Fibroblast of skin of back (primary cell): ENCODE results near the gene PISD.

Experiments used
- DNase-seq: peaks from one replicate; pipeline ENCODE4 v3.0.0-alpha.2; 2013

The PISD gene

DNA sequence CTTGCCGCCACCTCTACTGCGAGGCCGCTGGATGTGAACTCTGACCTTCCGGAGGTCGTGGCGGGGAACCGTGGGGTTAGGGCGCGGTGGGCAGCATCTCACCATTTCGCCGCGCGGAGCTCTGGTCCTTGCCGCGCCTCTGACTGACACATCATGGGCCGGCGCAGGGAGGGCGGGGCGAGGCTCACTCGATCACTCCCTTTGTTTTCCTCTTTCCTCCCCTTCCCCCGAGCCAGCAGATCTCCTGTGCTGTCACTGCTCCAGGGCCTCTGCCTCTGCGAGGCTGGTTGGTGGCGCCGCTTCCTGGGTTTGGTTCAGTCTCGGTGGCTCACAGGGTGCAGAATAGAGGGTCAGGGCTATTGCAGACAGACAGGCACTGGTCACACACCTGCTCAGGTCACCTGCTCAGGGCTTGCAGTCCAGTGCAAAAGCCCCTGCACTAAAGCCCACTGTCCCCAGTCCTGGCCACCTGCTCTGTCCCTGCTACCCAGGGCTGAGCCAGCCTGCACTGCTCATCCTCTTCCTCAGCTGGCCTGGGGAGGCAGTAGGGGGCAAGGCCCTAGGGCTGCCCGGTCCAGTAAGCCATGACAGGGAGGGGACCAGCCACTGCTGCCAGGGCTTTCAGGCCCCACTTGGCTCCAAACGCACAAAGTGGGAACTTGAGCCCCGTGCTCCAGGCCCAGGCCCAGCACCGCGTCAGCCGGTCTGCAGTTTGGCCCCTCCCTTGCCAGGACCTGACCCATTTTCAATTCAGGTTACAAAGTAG, 36.2 kb downstream of the PISD start:
- peak; percentile 45 for DNase-seq

DNA sequence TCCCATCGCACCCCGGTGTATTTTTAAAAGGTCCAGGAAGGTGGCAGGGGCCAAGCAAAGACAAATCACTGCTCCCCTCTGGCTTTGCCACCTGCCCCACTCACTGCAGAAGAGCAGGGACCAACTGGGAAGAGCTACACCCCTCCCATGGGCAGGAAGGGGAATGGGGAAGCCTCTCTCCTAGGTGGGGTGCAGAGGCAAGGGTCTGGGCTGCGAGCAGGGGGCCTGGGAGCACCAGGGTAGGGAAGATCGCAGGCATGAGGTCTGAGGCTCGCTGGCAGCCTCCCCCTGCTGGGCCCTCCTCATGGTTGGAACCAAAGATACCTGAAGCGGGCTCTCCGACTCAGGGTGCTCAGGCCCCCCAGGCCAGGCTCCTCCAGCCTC, 36.8 kb downstream of the PISD start:
- DNase-seq: no peak

DNA sequence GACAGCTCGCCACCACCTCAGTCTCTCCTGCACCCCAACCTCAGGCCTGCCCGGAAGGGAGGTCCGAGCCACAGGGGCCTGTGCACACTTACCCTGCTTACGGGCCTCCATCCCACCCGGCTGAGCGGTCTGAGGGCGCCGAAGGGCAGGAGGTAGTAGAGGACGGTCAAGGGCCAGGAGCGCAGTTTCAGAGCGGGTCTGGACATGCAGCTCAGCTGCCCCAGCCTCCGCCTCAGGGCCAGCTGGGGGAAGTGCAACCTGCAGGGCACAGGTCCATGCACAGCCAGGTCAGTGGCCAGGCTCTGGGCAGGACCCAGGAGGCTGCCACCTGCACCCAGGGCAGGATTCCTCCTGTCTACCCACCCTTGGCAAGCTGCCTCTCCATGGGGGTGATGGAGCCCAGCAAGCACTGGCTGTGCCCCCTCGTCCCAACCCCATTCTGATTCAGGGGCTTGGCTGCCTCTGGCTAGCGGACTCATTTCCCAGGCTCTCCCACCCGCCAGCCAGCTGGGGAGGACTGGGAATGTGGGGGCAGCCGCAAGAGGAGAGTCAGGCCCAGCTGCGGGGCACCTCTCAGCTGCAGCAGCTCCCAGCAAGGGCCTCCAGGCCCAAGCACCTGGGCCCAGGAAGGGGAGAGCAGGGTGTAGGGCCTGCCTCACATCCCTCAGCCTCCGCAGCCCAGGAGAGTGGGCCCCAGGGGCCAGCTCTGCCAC, 38.3 kb downstream of the PISD start:
- no peak for DNase-seq

DNA sequence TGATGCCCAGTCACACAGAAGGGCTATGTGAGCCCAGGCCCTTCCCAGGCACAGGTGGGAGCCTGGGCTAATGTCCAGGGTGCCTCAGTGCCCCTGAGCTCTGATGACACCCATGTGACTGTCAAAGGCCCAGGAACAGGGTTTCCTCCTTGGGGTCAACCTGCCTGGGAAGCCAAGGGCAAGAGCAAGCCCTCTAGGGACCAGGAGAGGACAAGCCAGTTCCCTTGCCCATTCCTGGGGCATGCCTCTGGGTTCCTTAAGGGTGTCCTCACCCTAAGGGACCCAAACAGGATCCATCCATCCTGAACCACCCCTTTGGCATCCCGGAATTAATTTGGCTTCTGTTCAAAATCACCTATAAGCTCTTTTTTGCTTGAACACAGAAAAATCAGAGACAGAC, 39.0 kb downstream of the PISD start:
- DNase-seq: no peak

DNA sequence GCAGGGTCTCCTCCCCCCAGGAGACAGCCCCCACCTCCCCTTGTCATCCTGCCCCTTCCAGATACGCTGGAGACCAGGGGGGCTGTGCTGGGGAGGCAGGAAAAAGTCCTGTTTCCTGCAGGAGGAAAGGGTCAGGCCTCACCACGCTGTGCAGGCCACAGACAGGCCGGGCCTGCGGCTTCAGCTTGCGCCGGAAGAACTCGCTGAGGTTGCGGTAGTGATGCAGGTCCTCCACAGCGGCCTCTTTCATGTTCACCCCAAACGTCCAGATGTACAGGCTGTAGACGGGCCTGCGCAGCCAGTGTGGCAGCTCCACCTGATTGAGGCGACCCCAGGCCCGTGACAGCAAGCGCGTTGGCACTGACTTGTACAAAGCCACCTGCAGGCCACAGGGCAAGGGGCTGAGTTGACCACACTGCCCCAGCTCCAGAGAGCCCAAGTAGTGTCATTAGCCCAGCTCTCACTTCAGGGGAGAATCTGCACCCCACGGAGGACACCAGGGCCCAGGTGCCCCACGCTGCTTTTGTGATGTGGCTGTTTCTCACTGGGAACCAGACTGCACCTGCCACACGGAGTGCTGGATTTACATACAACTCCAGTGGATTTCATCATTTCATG, 40.4 kb downstream of the PISD start:
- no peak for DNase-seq

DNA sequence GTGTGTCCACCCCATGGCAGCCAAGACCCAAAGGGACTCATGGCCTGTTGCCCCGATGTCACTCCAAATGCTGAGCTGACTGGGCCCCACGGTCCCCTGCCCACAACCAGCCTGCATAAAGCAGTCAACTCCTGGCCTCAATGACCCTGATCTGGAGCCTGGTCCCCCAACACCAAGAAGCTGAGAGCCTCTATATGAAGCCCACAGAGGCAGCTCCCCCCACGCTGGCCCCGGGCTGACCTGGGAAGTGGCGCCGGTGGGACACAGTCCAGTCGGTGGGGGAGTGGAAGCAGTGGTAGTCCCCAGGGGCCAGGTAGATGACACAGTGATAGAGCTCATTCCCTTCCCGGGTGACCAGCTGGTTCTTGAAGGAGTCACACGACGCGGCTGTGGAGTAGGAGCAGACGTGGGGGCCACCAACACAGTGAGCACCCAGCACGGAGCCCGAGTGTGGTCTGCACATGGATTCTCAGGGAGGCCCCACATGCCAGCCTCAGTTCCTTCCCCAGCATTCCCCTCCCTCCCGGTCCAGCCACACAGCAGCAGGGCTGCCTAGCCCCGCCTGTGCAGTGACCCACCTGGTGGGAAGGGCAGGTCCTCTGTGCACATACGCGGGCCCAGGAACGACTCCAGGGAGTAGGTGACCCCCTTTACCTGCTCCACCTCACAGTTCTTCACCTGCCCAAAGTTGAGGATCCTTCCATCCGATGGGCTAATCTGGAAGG, 41.1 kb downstream of the PISD start:
- no peak for DNase-seq

DNA sequence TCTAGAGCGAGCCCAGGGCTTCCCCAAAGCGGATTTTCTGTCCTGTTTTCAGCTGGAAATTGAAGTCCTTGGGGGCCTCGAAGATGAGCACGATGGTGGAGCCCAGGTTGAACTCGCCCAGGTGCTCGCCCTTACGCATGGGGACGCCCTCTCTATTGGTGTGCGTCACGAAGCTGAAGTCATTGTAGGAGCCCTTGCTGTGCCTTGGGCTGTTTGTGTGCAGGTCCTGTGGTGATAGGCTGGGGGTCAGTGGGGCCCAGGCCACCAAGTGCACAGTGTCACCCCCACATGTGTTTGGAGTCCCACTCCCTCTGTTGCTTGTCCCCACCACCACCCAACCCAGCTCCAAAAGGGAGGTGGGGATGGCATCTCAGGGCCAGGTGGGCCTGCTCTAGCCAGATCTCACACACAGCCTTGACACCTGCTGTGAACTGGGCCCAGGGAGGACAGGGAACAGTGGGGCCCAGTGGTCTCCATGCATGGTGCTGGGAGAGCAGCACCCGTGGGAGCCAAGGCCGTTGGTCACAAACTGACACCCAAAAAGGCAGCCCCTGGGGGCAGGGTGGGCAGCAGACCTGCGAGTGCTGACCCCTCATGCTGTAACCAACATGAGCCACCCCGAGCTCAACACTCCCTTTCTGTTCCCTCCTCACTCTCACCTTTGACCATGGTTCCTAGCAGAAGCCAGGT, 42.3 kb downstream of the PISD start:
- DNase-seq: no peak

DNA sequence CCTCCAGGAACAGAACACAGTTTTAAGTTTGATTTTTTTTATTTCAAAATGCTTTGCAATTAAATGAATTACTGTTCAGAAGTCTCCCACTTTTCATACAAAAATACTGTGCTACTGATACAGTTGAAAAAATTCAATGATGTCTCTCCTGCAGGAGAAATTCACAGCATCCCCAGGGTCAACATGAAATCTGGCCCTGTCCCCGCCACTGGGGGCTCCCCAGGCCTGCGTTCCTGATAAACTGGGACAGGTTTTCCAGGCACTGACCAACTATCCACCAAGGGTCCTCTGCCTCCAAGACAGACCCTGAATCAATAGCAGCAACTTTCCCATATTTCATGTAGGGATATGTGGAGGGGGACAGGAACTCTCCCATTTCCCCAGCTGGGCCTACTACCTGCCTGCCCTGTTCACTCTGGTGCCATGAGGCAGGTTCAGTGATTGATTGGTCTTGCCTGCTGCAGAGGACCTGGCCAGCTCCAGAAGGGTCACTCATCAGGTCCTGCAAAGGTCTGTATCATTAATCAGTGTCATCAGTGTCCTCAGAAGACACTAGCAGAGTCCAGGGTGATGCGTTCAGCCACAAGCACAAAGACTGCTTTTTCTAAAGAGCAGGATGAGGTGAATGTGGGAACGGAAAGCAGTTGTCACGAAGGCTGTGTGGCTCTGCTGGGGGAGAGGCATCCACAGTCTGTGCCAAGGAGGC, 43.4 kb downstream of the PISD start:
- DNase-seq: no peak

DNA sequence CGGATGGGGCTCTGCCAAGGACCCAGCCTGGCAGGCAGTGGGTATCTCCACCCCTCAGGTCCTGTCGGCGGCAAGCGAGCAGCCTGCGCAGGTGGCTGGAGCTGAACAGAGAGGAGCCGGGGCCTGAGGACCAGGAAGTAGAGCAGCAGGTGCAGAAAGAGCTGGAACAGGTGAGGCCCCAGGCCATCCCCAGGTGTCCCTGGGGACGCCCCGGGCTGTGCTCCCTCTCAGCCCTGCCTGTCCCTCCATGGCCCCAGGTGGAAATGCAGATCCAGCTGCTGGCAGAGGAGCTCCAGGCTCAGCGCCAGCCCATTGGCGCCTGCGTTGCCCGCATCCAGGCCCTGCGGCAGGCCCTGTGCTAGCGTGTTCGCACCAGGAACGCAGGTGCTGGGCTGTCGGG, 44.0 kb downstream of the PISD start:
- no peak for DNase-seq

DNA sequence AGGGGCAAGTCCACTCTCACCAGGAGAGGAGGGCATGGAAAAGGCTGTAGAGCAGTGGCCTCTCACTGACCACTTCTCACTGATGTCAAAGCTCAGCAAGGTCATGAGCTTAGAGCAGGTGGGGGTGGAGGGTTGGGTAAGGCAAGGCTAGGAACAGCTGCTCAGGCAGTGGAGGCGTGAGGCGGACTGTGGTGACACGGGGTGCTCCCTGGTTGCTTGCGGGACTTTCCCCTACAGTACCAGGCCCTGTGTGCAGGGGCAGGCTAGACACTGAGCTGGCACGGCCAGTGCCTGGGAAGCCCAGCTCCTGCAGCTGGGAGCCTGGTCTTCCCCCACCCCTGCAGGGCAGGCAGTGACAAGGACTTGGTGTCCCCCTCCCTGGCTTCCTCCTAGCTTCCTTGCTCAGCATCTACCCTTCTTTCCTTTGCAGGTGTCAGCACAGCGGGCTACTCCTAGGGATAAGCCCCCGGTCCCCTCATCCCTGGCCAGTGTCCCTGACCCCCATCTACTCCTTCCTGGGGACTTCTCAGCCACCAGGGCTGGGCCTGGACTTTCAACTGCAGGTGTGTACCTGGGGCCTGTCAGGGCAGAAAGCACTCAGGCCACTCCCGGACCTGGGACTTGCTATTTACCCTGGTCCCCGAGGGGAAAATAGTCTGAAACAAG, 45.6 kb downstream of the PISD start:
- DNase-seq: no peak

DNA sequence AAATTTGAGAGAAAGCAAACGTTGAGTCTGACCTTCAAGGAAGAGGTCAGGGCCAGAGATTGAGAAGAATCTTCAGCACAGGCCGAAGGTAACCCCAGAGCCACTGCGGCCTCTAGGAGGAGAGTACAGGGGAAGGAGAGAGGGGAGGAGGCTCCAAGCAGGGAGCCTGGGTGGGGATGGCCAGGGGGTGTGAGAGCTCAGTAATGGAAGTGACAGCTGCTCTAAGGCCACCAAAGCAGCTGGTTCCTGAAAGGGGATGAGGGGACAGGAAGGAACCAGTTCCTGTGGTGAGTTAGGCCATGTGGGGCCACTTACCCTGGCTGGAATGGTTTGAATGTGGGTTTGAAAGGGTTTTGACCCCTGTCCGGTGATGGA, 46.1 kb downstream of the PISD start:
- no peak for DNase-seq

DNA sequence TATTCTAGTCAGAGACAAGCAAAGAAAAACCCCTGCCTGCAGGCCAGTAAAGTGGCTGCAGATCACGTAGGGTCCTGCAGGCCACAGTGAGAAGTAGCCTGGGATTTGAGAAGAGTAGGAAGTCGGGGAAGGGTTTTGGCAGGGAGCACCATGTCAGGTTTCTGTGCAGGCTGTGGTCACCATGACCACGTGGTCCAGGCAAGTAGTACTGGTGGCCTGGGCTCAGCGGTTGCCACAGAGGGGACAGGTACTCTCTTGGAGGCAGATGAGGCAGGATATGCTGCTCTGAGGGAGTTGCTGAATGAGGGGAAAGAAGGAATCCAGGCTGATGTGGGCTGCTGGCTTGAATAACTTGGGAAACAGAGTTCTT, 46.5 kb downstream of the PISD start:
- DNase-seq: no peak

DNA sequence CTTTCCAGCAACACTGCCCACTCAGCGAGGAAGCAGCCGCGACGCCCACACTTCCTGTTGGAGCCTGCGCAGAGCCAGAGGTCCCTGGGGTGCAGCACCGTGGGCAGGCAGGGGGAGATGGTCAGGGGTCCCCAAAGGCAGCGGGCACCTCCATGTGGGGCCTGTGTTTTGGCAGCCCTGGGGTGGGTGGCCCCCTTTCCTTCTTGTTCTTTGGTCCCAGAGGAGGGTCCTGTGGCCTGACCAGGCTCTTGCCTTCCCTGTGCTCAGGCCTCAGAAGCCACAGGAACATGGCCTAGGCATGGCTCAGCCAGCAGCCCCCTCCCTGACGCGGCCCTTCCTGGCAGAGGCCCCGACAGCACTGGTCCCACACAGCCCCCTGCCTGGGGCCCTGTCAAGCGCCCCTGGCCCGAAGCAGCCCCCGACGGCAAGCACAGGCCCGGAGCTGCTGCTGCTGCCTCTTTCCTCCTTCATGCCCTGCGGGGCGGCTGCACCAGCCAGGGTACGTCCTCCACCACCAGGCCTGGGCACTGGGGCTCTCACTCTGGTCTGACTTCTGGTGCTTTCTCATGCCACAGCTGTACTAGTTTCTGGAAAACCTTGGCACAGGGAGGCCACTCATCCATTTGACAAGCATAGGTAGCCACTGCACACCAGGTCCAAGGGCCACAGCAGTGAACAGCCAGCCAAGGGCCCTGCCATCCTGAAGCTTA, 47.1 kb downstream of the PISD start:
- no peak for DNase-seq

DNA sequence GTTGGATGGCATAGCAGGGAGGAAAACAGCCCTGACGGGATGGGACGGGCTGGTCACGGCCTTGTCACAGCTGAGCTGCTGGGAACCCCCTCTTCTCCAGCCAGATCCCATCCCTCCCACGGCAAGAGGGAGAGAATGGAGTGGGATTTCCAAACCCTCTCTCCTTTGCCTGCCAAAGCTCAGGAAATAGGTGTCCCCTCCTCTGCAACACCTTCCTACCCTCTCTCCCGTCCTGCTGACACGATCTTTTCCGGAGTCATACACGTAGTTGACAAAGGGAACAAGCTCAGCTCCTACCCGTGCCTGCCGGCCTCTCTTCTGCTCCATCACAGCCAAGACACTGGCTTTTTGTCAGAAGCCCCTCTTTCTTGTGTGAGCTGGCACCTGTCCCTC, 48.1 kb downstream of the PISD start:
- DNase-seq: no peak

DNA sequence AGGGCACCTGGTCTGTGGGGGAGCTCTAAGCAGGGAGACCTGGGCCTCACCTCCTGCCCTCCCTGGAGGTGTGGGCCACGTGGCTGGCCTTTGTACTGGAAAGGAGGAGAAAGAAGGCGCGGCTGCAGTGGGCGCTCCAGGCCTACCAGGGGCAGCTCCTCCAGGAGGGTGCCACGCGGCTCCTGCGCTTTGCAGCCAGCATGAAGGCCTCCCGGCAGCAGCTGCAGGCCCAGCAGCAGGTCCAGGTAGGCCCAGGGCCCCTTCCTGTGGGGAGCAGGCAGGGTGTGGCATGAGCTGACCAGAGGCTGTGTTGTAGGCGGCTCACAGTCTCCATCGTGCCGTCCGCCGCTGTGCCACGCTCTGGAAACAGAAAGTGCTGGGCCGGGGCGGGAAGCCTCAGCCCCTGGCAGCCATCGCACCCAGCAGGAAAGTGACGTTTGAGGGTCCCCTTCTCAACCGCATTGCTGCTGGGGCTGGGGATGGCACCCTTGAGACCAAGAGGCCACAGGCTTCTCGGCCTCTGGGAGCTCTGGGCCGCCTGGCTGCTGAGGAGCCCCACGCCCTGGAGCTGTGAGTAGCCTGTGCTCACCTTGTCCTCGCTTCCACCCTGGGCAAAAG, 48.6 kb downstream of the PISD start:
- DNase-seq: no peak

DNA sequence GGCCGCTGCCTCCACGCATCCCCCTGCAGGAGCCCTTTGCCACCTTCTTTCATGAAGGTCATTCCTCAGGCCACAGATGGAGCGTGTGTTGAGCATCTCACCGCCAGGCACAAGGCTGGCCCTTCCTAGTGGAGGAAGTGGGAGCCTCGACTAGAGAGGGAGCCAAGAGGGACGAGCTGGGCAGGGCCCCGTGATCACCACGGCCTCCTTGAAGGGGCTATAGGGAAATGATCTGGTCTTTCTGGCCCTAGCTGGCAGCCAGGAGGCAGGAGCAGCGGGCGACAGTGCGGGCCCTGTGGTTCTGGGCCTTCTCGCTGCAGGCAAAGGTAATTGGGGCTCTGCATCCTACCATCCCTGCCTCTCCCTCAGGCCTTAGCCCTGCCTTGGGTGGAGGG, 49.1 kb downstream of the PISD start:
- DNase-seq: no peak

DNA sequence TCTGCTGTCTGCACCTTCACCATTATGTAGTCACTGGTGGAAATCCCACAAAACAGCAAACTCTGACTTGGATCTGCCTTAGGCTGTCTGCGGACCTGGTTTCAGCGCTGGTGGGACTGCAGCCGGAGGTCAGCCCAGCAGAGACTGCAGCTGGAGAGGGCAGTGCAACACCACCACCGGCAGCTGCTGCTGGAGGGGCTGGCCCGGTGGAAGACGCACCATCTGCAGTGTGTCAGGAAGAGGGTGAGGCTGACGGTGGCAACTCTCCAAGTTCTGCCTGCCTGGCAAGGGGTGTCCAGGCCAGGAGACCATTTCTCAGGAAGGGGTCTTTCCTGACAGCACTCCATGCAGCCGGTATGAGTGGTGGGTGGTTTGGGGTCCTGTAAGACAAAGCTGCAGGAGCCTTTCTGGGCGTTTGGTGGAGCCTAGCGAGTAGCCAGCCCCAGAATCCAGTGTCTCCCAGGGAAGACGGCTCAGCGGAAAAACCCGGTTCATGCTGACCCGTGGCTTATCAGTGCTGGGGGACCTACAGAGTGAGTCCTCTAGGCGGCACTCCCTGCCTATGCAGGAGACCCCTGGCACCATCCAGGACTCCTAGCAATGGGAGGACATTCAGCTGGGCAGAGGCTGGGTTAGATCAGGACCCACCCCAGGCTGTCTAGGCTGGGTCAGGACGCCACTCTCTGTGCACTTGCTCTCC, 50.8 kb downstream of the PISD start:
- DNase-seq: no peak

DNA sequence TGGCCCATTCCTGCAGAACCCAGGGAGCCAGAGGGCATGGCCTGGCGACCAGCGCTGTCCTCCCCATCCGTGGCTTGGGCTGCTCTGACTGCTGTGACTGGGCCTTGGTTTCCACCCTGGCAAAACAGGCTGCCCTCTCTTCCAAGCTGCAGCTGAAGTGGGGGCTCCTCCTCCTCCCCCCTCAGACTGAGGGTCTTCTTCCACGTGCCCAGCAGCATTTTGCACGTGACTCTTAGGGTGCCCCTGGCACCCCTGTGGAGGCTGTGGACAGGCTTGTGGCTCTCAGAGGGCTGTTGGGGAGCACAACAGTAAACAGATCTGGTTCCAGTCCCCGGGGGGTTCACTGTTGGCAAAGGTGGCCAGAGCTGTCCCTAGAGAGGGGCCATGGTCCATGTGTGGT, 51.4 kb downstream of the PISD start:
- DNase-seq: no peak

DNA sequence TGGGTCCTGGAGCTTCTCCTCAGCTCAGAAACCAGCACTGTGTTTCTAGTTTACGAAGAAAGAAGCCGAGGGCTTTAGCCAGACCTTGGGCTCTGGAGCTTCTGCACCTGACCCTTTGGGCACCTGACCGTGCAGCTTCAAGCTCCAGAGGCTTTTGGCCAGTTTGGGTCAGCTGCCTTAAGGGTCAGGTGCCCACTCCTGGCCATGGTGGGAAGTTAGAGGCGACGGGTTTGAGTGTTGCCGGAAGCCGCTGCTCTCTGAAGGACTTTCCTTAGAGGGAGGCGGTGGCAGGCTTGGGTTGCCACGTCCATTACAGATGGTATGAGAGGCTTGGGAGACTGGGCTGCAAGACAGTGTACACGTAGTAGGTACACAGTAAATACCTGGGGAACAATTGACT, 52.3 kb downstream of the PISD start:
- no peak for DNase-seq

DNA sequence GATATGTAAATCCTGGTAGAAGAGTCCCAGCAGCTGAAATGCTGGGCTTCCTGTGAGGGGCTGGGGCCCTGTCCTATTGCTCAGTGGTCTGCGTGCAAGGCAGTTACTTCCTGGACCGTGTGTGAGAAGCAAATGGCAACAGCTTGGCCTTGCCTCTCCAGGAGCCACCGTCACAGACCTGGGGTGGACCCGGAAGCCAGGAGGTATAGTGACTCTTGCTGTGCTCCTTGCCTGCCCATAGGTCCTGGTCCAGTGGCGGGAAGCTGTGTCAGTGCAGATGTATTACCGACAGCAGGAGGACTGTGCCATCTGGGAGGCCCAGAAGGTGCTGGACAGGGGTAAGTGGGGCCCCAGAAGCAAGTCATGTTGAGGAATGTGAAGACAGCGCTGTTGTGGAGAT, 54.3 kb downstream of the PISD start:
- DNase-seq: no peak
